ENCODE results near the gene PITRM1. TPM values are rescaled to one million over a fixed set of nuclear protein-coding genes. Genes with fewer than 3 reads are reported as not detected.
"Not testable (repeated sequence)": the region's sequence is repeated elsewhere in the genome, so short reads cannot be mapped to it uniquely, and the experiment has no call there.

PITRM1 gene, protein sequence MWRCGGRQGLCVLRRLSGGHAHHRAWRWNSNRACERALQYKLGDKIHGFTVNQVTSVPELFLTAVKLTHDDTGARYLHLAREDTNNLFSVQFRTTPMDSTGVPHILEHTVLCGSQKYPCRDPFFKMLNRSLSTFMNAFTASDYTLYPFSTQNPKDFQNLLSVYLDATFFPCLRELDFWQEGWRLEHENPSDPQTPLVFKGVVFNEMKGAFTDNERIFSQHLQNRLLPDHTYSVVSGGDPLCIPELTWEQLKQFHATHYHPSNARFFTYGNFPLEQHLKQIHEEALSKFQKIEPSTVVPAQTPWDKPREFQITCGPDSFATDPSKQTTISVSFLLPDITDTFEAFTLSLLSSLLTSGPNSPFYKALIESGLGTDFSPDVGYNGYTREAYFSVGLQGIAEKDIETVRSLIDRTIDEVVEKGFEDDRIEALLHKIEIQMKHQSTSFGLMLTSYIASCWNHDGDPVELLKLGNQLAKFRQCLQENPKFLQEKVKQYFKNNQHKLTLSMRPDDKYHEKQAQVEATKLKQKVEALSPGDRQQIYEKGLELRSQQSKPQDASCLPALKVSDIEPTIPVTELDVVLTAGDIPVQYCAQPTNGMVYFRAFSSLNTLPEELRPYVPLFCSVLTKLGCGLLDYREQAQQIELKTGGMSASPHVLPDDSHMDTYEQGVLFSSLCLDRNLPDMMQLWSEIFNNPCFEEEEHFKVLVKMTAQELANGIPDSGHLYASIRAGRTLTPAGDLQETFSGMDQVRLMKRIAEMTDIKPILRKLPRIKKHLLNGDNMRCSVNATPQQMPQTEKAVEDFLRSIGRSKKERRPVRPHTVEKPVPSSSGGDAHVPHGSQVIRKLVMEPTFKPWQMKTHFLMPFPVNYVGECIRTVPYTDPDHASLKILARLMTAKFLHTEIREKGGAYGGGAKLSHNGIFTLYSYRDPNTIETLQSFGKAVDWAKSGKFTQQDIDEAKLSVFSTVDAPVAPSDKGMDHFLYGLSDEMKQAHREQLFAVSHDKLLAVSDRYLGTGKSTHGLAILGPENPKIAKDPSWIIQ
- total RNA-seq = 79.6 and 83.4 TPM in 2 replicates

GRCh38 chr10:3172446-3173170 lies at the start of gene PITRM1:
Gene PITRM1 (minus strand): TSS chr10:3172782. CDS start chr10:3172772, 10 bp downstream.
- peak within 1 kb of the TSS; percentile 91 for H3K27ac Mint-ChIP-seq

GRCh38 chr10:3222068-3222467 lies 49.5 kb upstream of the PITRM1 start:
- H3K4me1 Mint-ChIP-seq = peaks cover 3% of the 10 kb centered on the region
- H3K27me3 Mint-ChIP-seq = peaks cover 18% of the 10 kb centered on the region
- H3K27ac Mint-ChIP-seq = no peak overlapping the region
- no peaks in the 10 kb centered on the region for H3K36me3 Mint-ChIP-seq (ENCODE audit: low read depth)
- intact Hi-C loops (cut with micrococcal nuclease) = loop anchor here (10.0 kb wide), 2 partner anchors 913 to 1023 kb away; no protein-coding TSS in a partner anchor
- no peak overlapping the region for H3K4me3 Mint-ChIP-seq
- peaks cover 10% of the 10 kb centered on the region for H3K9me3 Mint-ChIP-seq
- no peak for DNase-seq

More at GRCh38 chr10:3172446-3173170, at the start of gene PITRM1:
- Mint-ChIP-seq H3K4me1 (peaks cover 14% of the 10 kb centered on the region), H3K36me3 (ENCODE audit: low read depth) (peaks cover 24% of the 10 kb centered on the region), H3K9me3 (no peaks in the 10 kb centered on the region), H3K4me3 (peak within 1 kb of the TSS; percentile 85), H3K27me3 (peaks cover 22% of the 10 kb centered on the region)
- peak; percentile 100 for DNase-seq
- intact Hi-C loops (cut with micrococcal nuclease) = loop anchor here (1.0 to 2.0 kb wide), 3 partner anchors 14 to 104 kb away; no protein-coding TSS in a partner anchor

- DNase-seq; H3K4me3 Mint-ChIP-seq; H3K36me3 Mint-ChIP-seq (ENCODE audit: low read depth); H3K4me1 Mint-ChIP-seq; H3K27ac Mint-ChIP-seq: not testable (repeated sequence)
- Mint-ChIP-seq H3K27me3 (peaks cover 14% of the 10 kb centered on the region), H3K9me3 (peaks cover 10% of the 10 kb centered on the region)
- intact Hi-C loops (cut with micrococcal nuclease) = loop anchor here (10.0 kb wide), 2 partner anchors 913 to 1023 kb away; no protein-coding TSS in a partner anchor
These were observed 49.0 kb upstream of the PITRM1 start for GRCh38 chr10:3221601-3222000.

DNA sequence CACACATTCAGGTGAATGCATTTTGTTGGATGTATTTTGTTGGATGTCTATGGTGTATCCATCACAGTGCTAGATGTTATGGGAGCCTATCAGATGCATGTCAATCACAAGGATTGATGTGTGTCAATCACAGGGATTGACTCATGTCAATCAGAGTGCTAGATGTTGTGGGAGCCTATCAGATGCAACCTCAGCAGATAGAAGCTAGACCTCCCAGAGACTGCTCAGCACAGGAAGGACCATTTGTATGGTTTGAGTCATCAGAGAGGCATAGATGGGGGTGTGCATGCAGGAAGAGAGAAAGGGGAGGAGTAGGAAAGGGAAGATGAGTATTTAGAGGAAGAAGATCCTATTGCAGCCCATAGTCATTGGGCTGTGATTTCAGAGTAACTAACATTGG lies 48.3 kb upstream of the PITRM1 start:
- H3K36me3 Mint-ChIP-seq (ENCODE audit: low read depth) = no peaks in the 10 kb centered on the region
- intact Hi-C loops (cut with micrococcal nuclease) = loop anchor here (10.0 kb wide), 2 partner anchors 914 to 1024 kb away; no protein-coding TSS in a partner anchor
- H3K9me3 Mint-ChIP-seq = peaks cover 10% of the 10 kb centered on the region
- peaks cover 18% of the 10 kb centered on the region for H3K27me3 Mint-ChIP-seq
- H3K4me1 Mint-ChIP-seq = no peaks in the 10 kb centered on the region
- no peak for DNase-seq
- H3K4me3 Mint-ChIP-seq = no peak overlapping the region
- no peak overlapping the region for H3K27ac Mint-ChIP-seq

GRCh38 chr10:3219021-3219628 lies 46.5 kb upstream of the PITRM1 start:
- intact Hi-C loops (cut with micrococcal nuclease); DNase-seq; H3K4me1 Mint-ChIP-seq; H3K36me3 Mint-ChIP-seq (ENCODE audit: low read depth); H3K4me3 Mint-ChIP-seq; H3K27ac Mint-ChIP-seq: not testable (repeated sequence)
- peaks cover 25% of the 10 kb centered on the region for H3K27me3 Mint-ChIP-seq
- peaks cover 10% of the 10 kb centered on the region for H3K9me3 Mint-ChIP-seq

DNA sequence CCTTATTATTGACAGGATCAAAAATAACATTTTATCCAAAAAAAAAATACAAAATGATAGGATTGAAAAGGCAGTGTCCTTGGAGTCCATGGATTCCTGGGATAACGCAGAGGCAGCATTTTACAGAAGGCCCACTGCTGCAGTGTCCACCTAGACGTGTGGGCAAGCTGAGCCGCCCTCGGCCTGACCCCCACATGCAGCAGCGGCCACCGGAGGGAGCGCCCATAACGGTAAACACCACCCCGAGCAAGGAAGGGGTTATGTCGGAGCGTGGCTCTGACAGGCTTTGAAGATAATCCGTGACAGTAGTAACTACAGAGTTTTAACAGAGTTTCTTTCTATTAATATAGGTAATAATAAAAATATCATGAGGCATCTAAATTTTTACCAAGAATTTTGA lies 45.3 kb upstream of the PITRM1 start:
- no peak overlapping the region for H3K4me3 Mint-ChIP-seq
- H3K4me1 Mint-ChIP-seq = no peaks in the 10 kb centered on the region
- H3K27ac Mint-ChIP-seq = no peak overlapping the region
- DNase-seq = no peak
- intact Hi-C loops (cut with micrococcal nuclease) = no loop called here
- peaks cover 10% of the 10 kb centered on the region for H3K9me3 Mint-ChIP-seq
- no peaks in the 10 kb centered on the region for H3K36me3 Mint-ChIP-seq (ENCODE audit: low read depth)
- peaks cover 32% of the 10 kb centered on the region for H3K27me3 Mint-ChIP-seq

GRCh38 chr10:3217301-3217700 lies 44.7 kb upstream of the PITRM1 start:
- no peak overlapping the region for H3K4me3 Mint-ChIP-seq
- intact Hi-C loops (cut with micrococcal nuclease) = no loop called here
- DNase-seq = no peak
- no peaks in the 10 kb centered on the region for H3K36me3 Mint-ChIP-seq (ENCODE audit: low read depth)
- H3K4me1 Mint-ChIP-seq = no peaks in the 10 kb centered on the region
- no peak overlapping the region for H3K27ac Mint-ChIP-seq
- peaks cover 33% of the 10 kb centered on the region for H3K27me3 Mint-ChIP-seq
- peaks cover 10% of the 10 kb centered on the region for H3K9me3 Mint-ChIP-seq

GRCh38 chr10:3215153-3215775 lies 42.7 kb upstream of the PITRM1 start:
- intact Hi-C loops (cut with micrococcal nuclease) = no loop called here
- Mint-ChIP-seq H3K4me1 (no peaks in the 10 kb centered on the region), H3K9me3 (peaks cover 10% of the 10 kb centered on the region), H3K27me3 (peaks cover 32% of the 10 kb centered on the region), H3K27ac (no peak overlapping the region), H3K4me3 (no peak overlapping the region), H3K36me3 (ENCODE audit: low read depth) (no peaks in the 10 kb centered on the region)
- DNase-seq = no peak

GRCh38 chr10:3213758-3214515 lies 41.4 kb upstream of the PITRM1 start:
- no peak for DNase-seq
- intact Hi-C loops (cut with micrococcal nuclease) = no loop called here
- peaks cover 37% of the 10 kb centered on the region for H3K27me3 Mint-ChIP-seq
- H3K27ac Mint-ChIP-seq = no peak overlapping the region
- H3K9me3 Mint-ChIP-seq = peaks cover 4% of the 10 kb centered on the region
- H3K4me1 Mint-ChIP-seq = no peaks in the 10 kb centered on the region
- H3K4me3 Mint-ChIP-seq = no peak overlapping the region
- H3K36me3 Mint-ChIP-seq (ENCODE audit: low read depth) = no peaks in the 10 kb centered on the region

- Mint-ChIP-seq H3K36me3 (ENCODE audit: low read depth) (no peaks in the 10 kb centered on the region), H3K9me3 (no peaks in the 10 kb centered on the region), H3K4me3 (no peak overlapping the region), H3K27me3 (peaks cover 40% of the 10 kb centered on the region), H3K27ac (no peak overlapping the region), H3K4me1 (no peaks in the 10 kb centered on the region)
- DNase-seq = no peak
- intact Hi-C loops (cut with micrococcal nuclease) = no loop called here
These were observed 40.6 kb upstream of the PITRM1 start for GRCh38 chr10:3213208-3213607.

GRCh38 chr10:3210251-3210877 lies 37.8 kb upstream of the PITRM1 start:
- H3K4me1 Mint-ChIP-seq = no peaks in the 10 kb centered on the region
- H3K27ac Mint-ChIP-seq = no peak overlapping the region
- no peak overlapping the region for H3K4me3 Mint-ChIP-seq
- no peaks in the 10 kb centered on the region for H3K36me3 Mint-ChIP-seq (ENCODE audit: low read depth)
- DNase-seq = no peak
- H3K9me3 Mint-ChIP-seq = no peaks in the 10 kb centered on the region
- peaks cover 55% of the 10 kb centered on the region for H3K27me3 Mint-ChIP-seq
- intact Hi-C loops (cut with micrococcal nuclease) = no loop called here

Data from activated CD4-positive, alpha-beta T cell treated with anti-CD3 and anti-CD28 coated beads, Interleukin-2, amount 10 ng/mL, durations not matched to agents 24 days and 14 days (primary cell).